Right renal cortex interstitium (tissue), 3 donors: ENCODE data around the gene PFKL. TPM values are rescaled to one million over a fixed set of nuclear protein-coding genes. Genes with fewer than 3 reads are reported as not detected.

Source experiments
- DNase-seq, 3 donors: peaks; one replicate each; pipeline ENCODE4 v3.0.0-alpha.2; 2013; ENCODE audit warnings: low read depth in 3 of 3, low spot score in 2 of 3
- polyA plus RNA-seq, 3 donors: library from polyadenylated mRNA; unstranded; fragments of 120-200 nt; gene quantifications; one replicate each; pipeline ENCODE4 v1.2.1, GENCODE V29; 2013; ENCODE audit not compliant: insufficient read length in 3 of 3

The PFKL gene
- polyA plus RNA-seq, result 100 to 1,000 TPM in 2 of 3 donors, 10 to 100 TPM in 1; 96.8 to 128 (median 105) TPM

DNA sequence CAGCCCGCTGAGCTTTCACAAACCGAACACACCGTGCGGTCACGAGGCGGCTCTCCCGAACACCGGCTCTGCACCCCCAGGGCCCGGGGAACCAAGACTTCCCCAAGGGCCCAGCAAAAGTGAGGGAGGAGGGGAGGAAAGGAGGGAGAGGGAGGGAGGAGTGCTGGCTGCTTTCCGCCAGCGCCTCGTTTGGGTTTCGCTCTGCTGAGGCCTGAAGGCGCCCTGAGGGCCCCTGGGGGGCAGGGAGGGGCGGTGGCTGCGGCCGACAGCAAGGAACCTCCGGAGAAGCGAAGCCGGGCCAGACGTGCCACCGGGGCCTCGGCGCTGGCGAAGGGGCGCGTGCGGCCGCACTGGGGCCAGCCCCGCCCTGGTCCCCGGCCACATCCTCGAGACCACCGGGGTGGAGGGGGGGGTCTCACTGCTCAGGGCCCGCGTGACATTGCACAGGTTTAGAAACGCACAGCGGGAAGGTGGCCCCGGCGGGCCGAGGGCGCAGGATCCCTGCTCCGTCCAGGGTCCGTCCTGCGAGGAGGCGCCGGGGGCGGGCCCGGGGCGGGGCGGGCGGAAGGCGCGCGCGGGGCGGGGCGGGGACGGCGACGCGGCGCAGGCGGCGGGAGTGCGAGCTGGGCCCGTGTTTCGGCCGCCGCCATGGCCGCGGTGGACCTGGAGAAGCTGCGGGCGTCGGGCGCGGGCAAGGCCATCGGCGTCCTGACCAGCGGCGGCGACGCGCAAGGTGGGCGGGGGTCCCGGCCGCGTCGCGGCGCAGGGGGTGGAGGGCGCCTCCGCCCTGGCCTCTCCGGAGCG lies at the start of gene PFKL:
PFKL (plus strand) TSS at position 596 of the 804 bp plus-strand sequence; CDS start at position 649, 53 bp downstream.
- DNase-seq, result no peak

DNA sequence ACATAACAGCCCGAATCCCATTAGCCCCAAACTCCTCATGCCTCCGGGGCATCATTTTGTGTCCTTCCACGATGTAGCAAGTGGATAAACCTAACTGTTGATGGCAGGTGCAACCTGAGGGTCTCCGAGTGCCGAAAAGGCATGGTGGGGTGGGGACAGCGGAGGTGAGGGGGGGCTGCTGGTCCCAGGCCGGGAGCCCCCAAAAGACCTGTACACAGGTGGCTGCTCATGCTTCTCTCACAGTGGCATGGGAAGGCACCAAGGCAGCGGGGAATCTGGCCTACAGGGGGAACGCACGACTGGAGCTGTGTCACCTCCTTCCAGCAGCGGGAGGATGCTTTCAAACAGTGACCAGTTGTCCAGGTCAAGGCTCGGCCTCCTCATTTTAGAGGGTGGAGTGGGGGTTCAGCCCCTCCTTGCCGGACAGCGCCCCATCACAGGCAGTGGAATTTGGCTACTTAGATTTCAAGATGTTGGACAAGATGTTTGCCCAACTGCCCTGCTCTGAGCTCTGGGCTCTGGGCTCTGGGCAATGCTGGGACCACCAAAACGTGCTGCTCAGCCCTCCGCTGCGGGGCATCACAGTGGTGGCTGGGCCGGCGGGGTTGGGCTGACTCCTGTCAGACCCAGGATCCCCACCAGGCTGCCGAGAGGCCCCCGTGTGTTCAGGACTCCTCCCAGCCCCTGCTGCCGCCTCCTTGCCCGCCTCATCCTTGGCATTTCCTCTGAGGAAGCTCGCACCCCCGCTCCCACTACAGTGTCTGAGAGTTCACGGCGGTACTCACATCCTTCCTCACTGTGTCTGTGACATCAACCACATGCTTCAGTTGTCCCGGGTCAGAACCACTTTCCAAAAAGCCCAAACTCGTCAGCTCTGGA lies 45.8 kb upstream of the PFKL start:
- DNase-seq, result no peak

DNA sequence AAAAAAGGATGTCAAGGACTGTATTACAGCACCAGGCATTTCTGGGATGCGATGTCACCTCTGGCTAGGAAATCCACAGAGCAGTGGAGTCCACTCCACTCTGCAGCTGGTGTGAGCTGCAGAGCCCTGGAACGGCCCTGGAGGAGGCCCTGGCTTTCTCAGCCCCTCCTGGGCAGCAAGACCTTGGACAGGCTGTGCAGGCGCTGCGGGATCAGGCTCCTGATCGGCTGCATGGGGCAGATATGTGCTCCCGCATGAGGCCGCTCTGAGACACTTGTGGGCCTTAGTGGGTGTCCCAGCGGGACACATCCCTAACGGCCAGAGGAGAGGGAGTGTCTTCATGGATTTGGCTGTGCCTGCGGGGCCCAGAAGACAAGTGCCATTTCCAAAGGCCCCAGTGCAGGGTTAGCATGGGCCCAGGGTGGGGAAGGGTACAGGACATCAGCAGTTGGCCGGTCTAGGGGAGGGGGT lies 44.3 kb upstream of the PFKL start:
- no peak for DNase-seq

DNA sequence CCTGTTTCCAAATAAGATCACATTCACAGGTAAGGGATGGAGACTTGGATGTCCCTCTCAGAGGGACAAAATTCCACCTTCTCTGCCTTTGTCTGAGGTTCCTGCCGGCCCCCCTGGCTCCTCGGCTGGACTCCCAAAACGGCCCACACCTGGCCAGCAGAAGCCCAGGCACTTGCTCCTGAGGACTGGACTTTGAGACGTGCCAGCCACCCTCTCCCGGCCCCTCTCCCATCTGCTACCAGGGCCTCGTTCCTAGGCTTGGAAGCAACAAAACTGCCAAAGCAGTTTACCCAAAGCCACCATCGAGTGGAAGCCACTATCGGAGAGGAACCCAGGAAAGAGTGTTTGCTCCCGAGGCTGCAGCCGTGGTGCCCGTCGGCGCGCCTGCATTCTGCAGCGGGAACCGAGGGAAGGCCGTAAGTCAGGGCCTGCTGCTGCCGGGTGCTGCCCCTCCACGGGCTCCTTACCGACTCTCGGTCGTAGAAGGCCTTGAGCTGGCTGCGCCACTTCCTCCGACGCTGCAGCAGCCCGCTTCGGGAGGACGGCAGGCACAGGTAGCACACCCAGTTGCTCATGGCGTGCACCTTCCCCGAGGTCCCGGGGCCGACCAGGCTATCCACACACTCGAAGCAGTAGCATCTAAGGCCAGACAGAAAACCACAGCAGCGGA lies 41.7 kb upstream of the PFKL start:
- no peak for DNase-seq

DNA sequence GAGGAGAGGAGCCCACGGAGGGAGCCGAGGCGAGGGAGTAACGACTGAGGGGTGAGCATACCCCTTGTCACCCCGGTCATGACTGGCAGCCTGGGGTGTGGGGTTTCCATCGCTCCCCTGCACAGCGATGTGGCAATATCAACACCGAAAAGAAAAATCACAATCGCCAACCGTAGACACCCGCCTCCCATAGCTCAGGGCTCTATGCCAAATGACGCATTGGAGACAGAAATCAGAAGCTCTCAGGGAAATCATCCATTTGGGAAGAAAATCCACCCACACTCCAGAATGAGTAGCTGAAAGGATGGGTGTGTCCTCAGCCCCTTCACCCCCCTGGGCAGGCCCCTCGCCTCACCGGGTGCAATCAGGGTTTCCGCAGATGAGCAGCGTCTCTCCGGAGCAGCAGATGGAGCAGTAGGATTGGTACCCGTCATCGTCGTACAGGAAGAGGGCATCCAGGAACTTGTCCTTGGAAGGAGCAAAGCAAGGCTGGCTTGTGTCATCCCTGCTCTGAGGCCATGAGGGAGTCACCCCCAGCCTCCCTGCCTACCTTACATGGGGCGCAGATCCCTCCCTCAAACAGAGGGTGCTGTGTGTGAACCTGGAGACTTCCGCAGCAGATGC lies 40.7 kb upstream of the PFKL start:
- no peak for DNase-seq

DNA sequence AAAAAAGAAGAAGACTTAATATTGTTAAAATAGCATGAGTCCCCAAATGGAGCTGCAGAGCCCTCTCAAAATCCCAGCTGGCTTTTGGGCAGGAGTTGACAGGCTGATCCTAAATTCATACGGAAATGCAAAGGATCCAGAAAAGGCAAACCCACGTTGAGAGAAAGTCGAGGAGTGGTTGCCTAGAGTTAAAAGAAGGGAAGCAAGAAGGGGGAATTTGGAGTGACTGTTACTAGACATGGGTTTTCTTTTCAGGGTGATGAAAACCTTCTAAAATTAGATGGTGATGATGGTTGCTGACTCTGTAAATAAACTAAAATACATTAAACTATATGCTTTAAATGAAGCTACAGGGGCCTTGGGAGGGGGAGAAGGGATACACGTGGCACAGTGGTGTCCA lies 39.8 kb upstream of the PFKL start:
- DNase-seq, result no peak

DNA sequence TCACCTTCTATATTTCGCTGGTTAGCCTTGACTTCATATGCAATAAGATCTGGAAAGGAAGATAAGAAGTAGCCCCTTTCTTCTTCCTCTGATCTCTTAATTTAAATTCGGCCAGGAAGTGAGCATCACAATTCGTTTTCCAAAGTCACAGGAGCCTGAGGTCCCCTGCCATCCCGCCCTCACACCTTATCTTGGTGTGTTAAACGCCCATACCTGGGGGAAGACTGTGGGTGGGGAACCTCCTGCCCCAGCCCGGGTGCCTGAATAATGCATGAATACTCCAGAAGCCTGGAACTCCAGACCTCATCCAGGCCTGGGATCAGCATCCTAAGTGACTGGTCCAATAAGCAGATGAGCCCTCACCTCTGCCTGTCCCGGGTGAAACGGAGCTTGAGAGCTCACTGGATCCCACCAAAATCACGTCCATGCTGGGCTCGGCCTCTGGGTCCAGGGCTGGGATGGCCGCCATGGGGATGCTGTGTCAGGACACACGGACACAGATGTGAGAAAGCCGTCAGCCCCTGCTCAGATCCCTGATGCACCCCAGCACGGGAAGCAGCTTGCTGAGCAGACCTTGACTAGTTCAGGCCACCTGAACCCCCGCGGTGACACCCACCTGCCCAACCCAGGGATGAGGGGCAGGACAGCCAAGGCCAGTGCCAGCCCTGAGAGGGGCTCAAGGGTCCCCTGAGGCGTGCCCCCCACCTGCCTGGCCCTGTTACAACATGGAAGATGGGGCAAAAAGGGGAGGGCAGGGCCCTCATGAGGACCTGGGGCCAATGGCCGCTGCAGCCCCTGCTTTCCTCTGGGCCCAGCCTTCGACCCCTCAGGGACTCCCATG lies 38.8 kb upstream of the PFKL start:
- no peak for DNase-seq

DNA sequence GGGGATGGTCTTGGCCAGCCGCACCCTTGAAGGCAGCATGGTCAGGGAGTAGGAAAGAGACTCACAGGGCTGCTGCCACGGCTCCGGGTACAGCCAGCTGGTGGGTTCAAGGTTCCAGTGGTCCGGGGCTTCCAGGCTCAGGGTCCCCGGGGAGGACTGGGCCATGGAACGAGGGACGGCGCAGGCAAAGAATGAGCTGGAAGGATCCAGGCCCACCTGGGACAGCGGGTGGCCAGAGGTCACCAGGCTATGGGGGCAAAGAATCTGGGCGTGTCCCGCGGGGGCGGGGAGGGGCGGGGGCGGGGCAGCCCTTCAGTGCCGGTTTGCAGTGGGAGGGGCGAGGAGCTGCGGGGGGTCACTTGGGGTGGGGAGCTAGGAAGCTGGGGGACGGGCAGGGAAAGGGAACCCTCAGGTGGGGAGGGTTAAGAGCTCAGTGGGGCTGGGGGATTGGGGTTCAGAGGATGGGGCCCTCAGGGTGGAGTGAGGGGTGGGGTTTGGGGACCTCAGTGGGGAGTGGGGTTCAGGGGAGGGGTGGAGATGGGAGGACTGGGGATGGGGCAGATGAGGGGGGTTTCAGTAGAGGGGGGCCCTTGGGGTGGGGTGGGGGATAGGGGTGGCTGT lies 38.1 kb upstream of the PFKL start, which contains the start of gene DNMT3L:
DNMT3L (minus strand) TSS at position 223 of the 621 bp plus-strand sequence. CDS start 638 bp downstream, outside the sequence.
- no peak for DNase-seq

DNA sequence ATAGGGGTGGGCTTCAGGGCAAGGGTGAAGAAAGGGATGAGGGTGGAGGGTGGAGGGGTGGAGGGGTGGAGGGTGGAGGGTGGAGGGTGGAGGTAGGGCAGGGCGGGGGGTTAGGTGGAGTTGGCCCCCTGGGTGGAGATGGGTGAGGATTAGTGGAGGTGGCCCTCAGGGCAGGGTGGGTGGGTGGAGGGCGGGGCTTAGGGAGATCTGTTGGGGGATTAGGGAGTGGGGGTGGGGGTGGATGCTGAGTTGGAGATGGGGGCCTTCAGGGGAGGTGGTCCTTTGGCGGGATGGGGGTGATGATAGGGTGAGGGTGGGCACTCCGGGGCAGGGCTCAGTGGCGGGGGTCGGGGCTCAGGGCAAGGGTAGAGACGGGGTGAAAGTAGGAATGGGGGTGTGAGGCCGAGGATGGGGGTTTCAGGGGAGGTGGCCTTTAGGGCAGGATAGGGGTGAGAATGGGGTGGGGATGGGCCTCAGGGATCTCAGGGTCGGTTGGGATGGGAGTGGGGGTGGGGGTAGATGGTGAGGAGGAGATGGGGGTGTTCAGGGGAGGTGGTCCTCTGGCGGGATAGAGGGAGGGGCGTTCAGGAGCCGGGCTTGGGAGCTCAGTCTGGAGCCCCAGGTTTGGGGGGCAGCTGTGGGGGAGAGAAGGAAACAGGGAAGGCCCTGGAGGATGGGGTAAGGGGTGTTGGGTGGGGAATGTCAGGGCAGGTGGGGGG lies 37.4 kb upstream of the PFKL start:
- no peak for DNase-seq

DNA sequence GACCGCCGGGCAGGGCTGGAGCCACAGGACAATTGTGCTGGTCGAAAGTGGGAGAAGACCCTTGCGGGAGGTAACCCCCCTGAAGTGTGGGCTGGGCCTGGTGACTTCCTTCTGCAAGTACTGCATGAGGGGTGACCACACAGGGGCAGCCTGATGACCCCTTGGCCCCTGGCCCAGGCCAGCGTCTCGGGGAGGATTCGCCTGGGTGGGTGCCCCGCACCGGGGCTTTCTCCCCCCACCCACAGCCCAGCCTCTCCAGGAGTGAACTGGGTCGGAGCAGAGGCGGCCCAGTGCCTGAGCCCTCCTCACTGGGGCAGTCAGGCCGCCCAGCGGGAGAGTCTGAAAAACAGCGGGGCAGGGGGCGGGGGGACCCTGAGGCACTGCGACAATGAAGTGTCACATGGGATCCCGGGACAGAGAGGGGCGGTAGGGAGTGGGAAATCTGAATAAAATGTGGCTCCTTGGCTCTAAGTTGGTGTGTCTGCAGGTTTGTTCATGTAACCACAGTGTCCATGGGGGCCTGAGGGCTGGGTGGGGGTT lies 36.6 kb upstream of the PFKL start:
- no peak for DNase-seq

DNA sequence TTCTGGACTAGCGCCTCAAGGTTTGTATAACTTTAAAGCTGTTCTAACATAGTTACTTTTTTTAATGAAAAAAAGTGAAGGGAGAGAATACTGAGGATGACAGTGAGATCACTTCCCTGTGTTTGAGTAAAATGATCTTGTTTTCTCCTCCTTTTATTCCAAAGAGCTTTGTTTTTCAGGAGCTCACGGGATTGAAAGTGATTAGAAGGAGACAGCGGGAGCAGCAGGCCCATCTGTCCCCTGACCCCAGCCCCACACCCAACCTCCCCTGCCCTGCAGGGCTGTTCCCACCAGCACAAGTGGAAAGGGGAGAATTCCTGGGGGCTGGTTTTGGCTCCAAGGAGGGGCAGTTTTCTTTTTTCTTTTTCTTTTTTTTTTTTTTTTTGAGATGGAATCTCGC lies 36.1 kb upstream of the PFKL start:
- no peak for DNase-seq

DNA sequence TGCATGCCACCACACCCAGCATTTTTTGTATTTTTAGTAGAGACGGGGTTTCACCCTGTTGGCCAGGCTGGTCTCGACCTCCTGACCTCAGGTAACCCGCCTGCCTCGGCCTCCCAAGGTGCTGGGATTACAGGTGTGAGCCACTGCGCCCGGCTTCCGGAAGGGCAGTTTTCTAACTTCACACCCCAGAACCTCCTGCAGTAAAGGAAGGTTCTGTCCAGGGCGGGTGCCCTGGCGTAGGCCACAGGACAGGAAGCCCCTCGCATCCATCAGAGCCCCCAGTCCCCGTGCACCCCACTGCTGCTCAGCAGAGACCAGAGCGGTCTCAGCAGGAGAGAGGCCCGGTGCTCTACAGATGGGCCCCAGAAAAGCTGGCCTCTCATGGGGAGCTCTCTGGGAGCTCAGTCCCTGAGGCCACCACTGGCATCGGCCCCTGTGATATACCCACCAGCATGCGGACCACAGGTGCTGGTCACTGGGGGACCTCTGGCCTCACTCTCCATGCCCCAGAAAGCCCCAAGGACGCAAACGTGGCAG lies 34.1 kb upstream of the PFKL start:
- no peak for DNase-seq

DNA sequence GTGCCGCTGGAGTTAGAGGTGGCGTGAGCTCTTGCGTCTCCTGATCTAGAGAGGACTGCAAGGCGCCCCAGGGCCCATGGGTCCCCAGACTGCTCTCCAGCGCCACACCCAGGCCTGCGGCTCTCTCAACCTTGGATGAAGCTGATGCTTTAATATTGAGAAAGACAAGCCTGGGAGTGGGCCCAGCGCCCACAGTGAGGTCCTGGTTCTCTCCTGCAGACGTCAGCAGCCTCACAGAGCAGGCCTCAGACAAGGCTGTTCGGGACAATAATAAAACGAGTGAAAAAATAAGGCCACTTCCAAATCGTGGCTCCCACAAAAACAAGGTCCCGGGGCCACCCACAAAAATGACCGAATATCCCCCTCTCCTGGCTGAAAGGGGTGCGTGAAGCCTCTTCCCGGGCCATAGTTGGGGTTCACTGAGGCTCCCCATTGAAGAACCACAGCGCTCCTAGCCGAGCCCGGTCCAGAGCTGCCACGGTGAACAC lies 32.2 kb upstream of the PFKL start:
- DNase-seq, result no peak

DNA sequence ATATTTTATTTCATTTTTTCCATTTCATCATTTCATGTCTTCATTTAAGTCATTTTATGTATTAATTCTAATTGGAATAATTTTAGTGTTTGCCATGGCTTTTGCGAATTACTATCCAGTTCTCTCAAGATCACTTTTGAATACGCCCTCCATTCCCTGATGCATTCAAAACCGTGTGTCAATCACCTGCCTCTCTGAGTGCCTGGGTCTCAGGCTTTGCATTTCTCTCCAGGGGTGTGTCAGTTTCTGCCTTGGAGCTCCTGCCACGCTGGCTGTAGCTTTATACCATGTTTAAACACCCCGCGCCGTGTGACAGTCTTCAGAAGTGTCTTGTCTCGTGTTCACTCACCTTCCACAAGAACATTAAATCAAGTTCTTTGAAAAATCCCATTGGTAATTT lies 30.8 kb upstream of the PFKL start:
- no peak for DNase-seq

DNA sequence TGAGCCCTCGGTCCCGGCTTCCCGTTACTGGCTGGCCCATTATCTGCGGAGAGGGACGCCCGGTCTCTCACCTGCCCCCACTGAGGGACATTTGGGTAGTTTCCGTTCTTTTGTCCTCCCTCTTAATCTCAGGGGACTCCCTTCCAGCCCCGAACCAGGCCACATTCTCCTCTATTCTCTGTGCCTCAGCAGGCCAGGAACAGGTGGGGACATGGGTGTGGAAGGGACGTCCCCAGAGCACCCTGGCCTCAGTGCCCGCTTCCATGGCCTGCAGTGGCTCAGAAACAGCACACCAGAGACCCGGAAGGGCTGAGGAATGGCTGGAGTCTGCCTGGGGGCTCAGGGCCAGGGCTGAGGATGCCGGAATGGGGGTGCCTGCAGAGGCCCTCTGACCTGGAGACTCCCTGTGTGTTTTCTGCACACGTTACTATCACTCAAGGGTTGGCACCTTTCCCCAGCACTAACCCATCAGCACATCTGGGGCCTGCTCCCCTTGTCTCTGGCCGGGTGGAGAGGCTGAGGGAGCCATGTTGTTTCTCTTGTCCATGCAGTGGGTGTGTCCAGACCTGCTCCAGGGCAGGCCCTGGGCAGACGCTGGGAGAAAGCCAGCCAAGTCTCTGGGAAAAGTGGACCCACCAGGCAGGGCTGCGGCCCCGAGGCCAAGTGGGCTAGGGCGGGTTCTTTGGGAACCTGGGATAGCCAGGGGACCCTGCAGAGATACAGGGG lies 28.1 kb upstream of the PFKL start:
- no peak for DNase-seq

DNA sequence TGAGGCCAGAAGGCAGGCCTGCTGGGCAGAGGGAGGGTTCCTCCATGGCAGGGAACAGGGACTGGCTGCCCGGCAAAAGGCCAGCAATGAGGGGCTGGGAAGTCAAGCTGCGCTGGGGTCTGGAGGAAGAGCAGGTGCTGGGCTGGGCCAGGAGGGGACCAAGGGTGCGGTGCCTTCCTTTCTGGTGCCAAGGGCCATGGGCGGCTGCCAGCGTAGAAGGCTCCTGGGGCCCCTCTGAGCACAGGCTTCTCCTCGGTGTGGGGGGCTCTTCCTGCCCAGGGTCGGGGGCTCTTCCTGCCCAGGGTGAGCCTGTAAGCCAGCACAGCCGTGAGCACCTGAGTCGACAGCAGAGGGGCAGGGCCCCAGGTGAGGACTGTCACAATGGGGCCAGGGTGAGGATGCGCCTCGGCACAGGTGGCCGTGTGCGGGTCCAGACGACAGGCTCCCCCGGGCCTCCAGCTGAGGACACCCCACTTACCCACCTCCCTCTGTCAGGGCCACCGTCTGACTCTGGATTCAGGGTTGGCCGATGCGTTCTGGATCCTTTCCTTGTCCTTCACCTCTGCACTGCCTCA lies 27.5 kb upstream of the PFKL start:
- no peak for DNase-seq

DNA sequence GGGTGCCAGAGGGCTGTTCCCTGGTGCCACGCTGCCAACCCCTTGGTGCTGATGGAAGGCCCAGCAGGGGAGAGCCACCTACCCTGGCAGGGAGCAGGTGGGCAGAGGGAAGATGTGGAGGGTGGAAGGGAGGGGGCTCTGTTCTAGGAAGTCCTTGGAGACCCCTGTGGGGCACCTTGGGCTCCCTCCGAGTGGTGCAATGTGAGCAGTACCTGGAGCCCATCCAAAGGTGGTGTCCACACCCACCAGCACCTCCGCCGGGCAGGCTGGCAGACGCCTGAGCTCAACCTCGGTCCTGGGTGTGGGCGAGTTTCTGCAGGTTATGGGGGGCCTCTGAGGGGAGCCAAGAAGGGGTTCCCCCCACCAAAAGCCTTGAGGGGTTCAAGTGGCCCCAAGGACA lies 26.8 kb upstream of the PFKL start:
- no peak for DNase-seq
